GM08714 (cell line): ENCODE measurements around the gene ATG7.
"Not testable (repeated sequence)": the region's sequence is repeated elsewhere in the genome, so short reads cannot be mapped to it uniquely, and the experiment has no call there.

ENCODE experiments used
- H3K4me3 ChIP-seq: fragments of 200-500 bp; sonication (Bioruptor generic); 2 replicates; pipeline ENCODE4 v1.5.1; 2014; ENCODE audit warnings: mild to moderate bottlenecking, low read length, inconsistent platforms
- ZNF274 ChIP-seq: IDR thresholded peaks from 2 replicates; pipeline ENCODE4 v1.6.1; 2012; ENCODE audit warnings: mild to moderate bottlenecking, low read depth, low read length

Gene ATG7

GRCh38 chr3:11467875-11468274, 195.7 kb downstream of the ATG7 start:
- TF ChIP-seq ZNF274: no peak
- no peak overlapping the region for H3K4me3 ChIP-seq

DNA sequence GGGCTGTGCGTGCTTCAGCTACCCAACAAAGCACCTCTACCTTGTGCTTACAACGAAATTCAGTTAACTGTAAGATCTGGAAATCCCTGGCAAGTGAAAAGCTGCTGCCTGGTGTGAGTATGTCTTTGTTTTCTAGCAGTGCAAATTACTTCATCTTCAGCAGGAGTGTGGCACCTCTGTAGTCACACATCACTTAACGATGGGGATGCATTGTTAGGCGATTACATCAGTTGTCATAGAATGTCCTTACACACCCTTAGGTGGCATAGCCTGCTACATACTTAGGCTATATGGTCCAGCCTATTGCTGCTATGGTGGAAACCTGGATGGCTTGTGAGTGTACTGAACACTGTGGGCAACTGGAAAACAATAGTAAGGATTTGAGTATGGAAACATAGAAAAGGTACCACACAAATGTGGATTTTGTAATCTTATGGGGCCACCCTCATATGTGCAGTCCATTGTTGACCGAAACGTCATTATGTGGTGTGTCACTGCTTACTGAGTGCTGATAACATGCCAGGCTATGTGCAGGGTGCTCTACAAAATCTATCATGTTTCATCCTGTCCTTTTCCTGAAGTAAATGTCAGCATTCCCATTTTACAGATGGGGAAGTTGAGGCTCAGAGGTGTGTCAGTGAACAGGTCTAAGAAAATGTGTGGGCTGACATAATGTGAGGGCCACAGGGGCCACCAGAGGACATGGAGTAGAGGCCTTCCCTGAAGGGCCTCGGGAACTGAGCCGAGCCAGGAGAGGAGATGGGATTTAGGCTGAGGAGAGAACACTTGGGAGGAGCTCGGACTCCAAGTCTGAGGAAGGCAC, 198.0 kb downstream of the ATG7 start:
- H3K4me3 ChIP-seq: no peak overlapping the region
- no peak for TF ChIP-seq ZNF274

DNA sequence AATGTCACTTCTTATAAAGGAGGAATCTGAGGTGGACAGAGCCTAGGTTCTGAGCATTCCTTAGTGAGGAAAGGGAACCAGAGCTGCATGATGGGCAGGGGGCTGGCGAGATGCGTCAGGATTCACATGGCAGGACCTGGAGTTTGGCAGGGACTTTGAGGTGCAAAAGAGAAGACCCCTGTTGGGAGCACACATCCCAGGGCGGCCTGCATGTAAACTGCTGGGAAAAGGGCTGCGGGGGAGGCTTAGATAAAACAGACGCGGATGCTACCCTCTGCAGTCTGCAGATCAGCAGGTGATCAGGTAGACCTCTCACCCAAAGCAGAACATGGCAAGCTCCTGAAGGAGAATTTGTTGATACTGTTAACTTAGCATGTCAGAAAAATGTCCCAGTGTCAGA, 203.1 kb downstream of the ATG7 start:
- TF ChIP-seq ZNF274: no peak
- H3K4me3 ChIP-seq: no peak overlapping the region

DNA sequence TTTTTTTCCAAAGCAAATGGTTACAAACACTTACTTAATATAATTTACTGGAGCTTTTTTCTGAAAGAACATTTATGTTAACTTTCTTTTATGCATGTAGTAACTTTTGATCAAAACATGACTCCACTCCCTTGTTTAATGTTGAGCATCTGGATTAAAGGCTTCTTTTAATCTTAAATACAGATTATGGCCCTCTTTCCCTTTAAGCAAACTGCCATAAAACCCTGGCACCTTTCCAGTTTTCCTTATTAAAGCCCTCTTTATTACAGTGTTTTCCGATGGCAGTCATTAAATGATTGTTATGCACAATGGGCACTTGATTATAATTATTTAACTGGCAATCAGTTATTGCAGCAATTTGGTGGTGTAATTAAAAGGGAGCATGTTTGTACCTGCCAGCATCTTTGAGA, 204.5 kb downstream of the ATG7 start:
- H3K4me3 ChIP-seq: no peak overlapping the region
- TF ChIP-seq ZNF274: no peak

GRCh38 chr3:11477407-11477911, 205.3 kb downstream of the ATG7 start:
- TF ChIP-seq ZNF274: no peak
- H3K4me3 ChIP-seq: no peak overlapping the region

DNA sequence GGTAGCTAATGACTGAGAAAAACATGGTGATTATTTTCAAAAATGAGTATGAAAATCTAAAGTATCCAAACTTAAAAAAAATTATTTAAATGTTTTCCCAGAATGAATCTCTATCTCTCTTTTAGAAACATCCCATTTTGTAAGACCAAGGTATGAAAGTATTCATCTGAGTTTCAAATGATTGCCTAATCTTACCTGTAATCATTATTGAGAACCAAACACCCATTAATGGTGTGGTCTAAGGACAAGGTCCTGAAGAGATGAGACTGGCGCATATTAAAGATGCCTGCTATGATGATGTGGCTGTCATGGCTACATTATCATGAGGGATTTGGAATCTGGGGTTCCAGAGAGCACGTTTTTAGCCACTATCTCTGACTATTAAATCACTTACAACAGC, 206.0 kb downstream of the ATG7 start:
- TF ChIP-seq ZNF274: no peak
- no peak overlapping the region for H3K4me3 ChIP-seq

DNA sequence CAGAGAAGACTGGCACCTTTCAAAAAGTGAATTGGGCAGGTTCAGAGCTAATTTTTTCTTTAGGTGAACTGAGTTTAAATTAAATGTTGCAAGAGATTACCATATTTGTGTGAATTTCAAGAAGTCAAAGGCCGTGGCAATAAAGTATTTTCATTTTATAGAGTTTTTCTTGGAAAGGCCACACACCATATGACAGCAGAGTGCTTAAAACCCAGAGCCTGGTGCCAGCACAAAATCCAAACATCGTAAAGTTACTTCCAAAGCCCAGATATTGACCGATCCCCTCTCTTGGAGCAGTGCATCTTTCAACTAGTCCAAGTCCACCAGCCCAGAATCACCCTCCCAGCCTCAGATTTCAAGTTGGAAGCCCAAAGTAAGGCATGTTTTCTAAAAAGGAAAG, 207.0 kb downstream of the ATG7 start:
- no peak for TF ChIP-seq ZNF274
- H3K4me3 ChIP-seq: no peak overlapping the region

DNA sequence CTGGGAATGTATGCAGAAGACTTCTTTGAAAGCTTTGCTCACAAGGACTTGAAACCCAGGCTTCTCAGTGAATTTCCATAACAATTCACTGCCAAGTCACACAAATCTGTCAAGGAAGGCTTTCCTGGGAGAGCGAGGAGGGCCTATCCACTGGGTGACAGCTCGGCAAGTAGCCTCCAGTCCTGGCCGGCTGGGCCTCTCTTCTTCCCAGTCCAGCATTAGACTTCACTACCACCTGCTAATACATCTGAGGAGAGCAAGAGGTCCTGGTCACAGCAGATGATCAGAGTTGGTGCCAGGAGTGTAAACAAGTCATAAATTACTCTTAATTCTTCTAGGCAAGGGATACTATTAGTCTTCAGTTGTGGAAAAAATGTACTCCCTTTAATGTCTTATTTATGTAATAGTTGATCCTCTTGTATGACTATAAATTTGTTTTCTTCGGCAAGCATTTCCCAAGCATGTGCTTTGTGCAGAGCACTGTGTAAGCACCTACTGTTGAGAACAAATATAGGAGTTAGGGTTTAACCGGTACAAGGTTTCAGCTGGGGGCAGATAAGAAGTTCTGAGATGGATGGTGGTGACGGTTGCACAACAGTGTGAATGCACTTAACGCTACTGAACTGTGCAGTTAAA, 208.6 kb downstream of the ATG7 start:
- no peak overlapping the region for H3K4me3 ChIP-seq
- TF ChIP-seq ZNF274: no peak

DNA sequence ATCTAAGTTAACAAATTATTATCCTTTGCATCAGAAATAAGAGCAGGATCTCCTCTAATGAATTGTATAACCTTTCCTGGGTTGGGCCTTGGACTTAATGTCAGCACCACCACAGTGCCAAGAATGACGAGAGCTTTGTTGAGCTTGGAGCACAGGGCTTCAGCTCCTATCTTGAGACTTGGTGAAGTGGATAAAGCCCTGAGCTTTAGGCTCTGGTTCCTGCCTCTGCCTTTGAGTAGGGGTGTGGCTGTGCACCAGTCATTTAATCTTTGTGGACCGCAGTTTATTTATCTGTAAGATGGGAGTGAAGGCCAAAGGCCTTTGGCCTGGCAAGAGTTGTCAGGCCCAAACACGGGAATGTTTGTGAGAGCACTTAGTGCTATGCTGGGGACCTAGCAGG, 209.4 kb downstream of the ATG7 start:
- TF ChIP-seq ZNF274: no peak

DNA sequence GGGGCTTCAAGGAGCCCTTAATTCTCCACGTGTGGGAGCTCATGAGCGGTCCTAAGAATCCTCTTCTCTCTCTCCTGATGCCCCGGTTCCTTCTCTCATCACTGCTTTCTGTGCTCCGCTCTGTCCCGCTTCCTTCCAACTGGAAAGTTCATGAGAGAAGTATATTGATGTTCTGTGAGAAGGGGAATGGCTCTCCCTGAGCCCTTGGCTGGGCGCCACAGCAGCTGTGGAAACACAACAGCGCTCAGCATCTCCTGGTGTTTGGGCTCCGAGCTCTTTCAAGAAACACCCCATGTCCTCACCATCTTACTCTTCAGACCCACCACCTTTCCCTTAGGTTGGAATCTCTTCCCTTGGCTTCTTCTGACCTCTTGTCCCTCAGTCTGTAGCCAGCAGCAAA, 209.8 kb downstream of the ATG7 start:
- no peak for TF ChIP-seq ZNF274
- H3K4me3 ChIP-seq: no peak overlapping the region

More for the DNA sequence above, 209.4 kb downstream of the ATG7 start:
- no peak overlapping the region for H3K4me3 ChIP-seq

- H3K4me3 ChIP-seq: not testable (repeated sequence)
Measured at GRCh38 chr3:11488356-11488755, 216.2 kb downstream of the ATG7 start.

DNA sequence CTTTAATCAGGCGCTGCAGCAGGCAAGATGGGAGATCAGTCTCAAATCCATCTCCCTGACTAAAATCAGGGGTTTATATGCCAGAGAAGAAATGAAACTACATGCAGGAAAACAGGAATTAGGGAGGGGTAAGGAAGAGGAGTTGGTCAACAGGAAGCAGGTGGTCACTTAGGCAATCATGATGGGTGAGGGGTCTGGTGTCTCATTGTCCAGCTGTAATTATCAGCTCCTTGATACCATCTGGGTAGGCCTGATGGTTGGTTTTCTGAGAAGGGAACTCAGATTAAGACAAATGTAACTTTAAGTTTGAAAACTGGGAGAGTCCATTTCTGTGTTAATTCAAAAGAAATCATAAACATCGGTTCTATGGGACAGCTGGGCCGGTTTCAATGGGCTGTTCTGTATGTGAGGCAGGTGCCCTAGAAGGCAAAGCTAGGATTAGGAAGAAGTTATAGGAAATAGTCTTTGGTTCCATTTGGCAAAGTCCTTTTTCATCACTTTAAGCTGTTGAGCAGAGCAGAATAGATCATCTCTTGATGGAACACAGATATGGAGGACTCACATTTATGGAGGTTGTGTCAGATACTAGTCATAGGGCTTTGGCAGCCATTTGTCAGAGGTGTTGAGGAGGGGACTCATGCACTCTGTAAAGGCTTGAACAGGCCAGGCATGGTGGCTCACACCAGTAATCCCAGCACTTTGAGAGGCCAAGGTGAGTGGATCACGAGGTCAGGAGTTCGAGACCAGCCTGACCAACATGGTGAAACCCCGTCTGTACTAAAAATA, 222.1 kb downstream of the ATG7 start:
- no peak overlapping the region for H3K4me3 ChIP-seq
- no peak for TF ChIP-seq ZNF274

DNA sequence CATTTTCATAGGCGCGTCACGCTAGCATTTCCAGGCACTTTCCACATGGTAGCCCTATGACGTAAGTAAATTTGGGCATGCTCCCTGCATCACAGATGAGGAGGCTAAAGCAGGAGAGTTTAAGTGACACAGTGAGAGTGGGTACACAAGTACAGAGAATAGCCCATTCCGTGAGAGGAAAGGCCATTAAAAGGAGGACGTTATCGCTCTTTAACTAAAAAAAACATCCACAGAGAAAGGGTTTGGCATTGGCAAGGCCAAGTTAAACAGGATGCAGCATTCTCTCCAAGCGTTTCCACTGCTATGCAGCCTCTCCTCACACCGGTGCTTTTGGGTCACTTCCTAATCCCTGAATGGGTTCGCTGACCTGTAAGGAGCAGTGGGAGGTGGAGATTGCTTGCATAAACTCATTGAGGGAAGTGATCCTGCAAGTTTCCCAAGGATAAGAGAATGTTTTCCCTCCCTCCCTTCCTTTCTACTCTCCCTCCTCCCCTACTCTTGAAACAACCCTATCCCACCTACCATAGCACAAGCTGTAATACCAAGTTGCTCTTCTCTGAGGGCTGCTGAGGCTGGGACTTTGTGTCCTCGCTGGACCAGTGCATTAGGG, 223.9 kb downstream of the ATG7 start:
- no peak for TF ChIP-seq ZNF274

DNA sequence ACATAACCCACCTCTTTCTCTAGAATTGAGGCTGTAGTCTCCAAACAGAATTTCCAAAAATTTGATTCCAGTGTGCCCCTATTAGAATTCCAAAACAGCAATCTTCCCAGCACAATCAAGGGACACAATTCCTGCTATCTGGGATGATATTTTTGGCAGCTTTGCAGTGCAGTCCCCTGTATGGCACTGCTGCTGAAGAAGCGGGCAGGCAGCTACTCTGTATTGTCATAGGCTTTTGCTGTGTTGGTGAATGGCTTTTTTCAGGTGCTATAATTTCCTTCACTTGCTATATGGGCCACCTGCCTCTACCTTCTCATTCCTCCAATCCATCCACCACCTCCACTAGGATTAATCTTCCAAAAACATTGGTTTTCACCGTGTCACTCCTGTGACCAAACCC, 226.0 kb downstream of the ATG7 start:
- no peak for TF ChIP-seq ZNF274
- H3K4me3 ChIP-seq: no peak overlapping the region

More for the DNA sequence above, 223.9 kb downstream of the ATG7 start:
- H3K4me3 ChIP-seq: no peak overlapping the region
